HT-29 (cell line): ENCODE results near the gene EYA4. TPM values are rescaled to one million over a fixed set of nuclear protein-coding genes. Genes with fewer than 3 reads are reported as not detected.

ENCODE experiments used
- DNase-seq: peaks from one replicate; pipeline ENCODE4 v3.0.0-alpha.2; 2015; ENCODE audit warnings: low spot score
- total RNA-seq: library from RNA; depleted of rRNA; stranded (reverse); fragments of >200 nt; shearing (Covaris generic); gene quantifications from 2 replicates; pipeline ENCODE4 v1.2.3, GENCODE V29; 2014

Gene EYA4
- total RNA-seq, 1 experiment from 2014 or later, result not detected

- DNase-seq, result no peak
These were observed 1.8 kb downstream of the EYA4 start for GRCh38 chr6:133242637-133243585.

DNA sequence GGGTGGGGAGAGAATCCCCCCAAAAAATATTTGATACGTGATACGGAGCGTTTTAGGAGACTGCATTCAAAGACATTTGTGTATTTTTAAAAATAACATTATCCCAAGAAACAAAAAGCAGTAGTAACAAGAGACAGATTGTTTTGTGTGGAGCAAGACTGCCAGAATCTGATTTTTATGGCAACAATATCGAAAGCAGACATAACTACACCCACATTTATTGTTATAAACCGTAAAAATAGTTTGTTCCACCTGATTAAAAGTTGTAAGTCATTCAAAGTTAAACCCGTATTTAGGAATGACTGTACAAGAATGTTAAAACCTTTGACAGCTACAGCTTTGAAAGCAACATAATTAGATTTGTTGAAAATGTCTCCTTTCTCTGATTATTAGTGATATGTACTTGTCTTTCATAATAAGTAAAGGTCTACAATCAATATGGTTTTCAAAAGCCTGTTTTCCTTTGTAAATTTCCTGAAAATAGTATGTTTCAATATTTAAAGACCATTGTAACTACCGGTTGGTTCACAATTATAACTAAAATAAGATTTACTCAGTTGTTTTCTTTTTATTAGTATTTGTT is 2.7 kb downstream of the EYA4 start:
- DNase-seq, result no peak

DNA sequence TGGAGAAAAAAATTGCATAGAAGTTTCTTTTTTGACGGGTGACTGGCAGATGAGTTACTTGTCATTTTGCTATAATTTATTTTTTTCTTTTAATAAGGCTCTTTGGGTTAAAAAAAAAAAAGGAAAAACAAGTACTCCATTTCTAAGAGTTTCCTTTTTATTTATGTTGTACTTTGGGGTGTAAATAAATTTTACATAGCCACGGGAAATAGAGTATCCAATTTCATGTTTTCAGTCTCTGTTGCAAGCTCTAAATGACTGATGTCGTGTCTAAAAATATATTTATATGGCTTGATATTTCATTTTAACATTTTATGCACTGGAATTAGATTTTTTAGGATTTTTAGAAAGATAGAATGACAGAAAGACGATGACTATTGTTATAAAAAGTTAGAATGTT is 3.4 kb downstream of the EYA4 start:
- no peak for DNase-seq

GRCh38 chr6:133245007-133245406 is 3.9 kb downstream of the EYA4 start:
- DNase-seq, result no peak

DNA sequence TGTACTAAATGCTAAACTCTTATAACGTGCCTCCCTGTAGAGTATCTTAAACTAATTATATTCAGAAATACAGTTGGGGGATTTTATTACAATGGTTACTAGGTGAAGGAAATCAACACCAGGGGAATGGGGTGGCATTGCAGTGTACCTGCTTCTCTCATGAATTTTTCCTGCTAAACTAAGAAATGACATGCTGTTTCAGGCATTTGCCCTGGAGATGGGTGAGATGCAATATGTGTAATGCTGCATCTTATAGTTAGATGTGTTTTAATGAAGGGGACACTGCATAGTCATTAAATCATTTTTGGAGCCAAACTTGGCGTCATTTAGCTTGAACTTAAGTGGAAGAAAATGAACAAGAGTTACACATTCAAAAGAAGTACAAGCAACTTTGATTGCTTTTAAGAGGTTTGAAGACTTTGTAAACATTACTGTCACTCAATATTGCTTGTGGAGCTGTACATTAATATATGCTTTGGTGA is 4.3 kb downstream of the EYA4 start:
- no peak for DNase-seq

DNA sequence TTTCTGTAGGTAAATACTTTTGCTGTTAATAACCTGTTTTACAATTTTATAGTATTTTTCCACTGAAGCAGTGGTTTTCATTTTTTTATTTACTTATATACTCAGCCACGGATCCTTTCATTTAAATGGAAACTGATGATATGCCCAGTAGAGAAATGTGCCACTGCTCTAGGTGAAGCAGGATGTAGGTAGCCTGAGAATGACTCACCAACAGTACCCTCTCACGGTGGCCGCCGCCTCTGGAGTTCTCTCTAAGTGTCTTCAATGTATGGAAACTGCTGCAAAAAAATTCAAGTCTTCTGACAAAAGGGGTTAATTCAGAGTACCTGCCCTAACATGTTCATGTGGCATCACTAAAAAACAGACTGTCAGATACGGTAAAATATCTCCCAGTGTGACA is 6.4 kb downstream of the EYA4 start:
- DNase-seq, result no peak

- DNase-seq, result no peak
These were observed 7.3 kb downstream of the EYA4 start for GRCh38 chr6:133248241-133249001.

DNA sequence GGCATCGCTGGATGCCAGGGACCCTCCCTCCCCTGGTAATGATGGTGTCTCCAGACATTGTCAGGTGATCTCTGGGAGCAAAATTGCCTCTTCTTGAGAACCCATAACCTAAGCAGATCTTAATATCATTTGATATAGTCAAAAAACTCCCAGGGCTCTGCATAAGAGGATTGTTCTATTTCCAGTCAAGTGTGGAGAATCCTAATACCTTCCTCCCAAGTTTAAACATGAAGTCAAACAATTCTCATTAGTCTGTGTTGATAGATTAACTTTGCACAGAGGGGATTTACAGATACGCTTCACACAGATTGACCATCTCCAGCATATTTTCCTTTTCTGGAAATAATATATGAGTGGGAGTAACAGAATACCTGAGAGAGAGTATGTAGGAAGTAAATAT is 10.5 kb downstream of the EYA4 start:
- DNase-seq, result no peak

GRCh38 chr6:133254552-133255228 is 13.5 kb downstream of the EYA4 start:
- DNase-seq, result peak; percentile 5

DNA sequence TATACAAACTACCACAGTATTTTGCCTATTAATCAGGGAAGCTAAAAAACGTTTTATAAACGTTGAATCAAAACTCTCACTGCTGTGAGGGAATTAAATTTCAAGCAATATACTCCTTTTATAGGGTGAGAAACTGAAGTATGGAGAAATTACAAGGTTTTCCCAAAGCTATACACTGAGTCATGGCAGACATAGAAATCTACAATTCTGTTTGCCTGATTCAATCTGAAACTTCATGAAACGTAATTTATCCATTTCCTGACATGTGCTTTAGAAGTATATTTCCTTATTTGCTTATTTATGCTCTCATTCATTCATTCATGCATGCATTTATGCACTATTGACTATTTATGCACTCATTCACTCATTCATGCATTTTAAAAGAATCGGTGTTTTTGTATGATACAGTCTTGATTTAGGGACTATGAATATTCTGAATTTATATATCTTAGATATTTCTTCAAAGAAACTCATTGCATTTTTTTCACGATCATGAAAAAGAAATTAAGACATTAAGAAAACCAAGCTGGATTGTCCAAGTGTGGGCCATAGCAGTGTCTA is 16.5 kb downstream of the EYA4 start:
- DNase-seq, result no peak

- peak; percentile 38 for DNase-seq
These were observed 18.4 kb downstream of the EYA4 start for GRCh38 chr6:133259561-133259960.

- DNase-seq, result no peak
These were observed 21.6 kb downstream of the EYA4 start for GRCh38 chr6:133262804-133263203.

DNA sequence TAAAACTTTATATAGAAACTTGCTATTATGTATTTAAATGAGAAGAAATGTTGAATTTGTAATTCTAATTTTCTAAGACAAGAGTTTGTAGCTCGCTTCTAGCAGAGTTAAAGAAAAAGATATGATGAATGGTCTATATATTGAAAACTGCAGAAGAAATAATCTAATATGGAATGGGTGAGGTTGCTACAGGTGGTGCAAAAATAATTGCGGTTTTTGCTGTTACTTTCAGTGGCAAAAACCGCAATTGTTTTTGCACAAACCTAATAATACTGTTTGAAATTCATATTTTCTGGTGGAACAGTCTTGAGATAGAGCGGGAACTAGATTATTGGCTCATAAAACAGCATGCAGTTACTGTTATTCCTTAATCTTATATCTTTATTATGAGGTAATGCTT is 23.9 kb downstream of the EYA4 start:
- DNase-seq, result no peak

- DNase-seq, result no peak
These were observed 25.0 kb downstream of the EYA4 start for GRCh38 chr6:133266186-133266585.

DNA sequence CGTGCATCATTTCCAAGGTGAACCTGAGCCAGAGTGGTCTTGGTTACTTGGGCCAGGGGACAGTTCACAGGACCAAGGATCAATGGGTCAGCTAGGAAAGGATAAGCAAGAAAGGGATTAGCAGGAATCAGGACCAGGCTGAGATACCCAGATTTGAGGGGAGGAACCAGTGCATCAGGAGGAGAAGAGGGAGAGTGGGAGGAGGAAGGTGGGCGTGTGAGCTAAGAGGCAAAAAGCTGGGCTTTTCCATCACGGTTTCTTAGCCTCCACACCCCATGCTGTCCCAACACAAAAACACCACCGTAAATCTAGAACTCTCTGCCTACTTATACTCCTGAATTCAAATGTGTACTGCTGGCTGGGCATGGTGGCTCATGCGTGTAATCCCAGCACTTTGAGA is 27.5 kb downstream of the EYA4 start:
- DNase-seq, result no peak

DNA sequence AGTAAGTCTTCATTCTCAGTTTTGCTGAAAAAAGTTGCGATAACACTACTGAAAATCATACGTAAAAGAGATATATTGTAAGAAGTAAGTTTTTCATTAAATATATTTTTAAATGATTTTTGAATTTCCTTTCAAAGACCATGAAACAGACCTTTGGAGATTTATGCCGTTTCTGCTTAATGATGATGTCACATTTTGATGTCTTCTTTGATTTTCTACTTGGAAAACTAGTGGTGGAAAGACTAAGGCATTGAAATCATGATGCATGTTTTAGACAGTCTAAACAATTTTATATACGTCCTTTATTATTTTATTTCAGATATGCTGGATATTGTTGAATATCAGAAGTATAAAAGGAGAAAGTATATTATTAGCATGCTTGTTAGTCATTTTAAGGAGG is 33.7 kb downstream of the EYA4 start:
- DNase-seq, result no peak

GRCh38 chr6:133275213-133275612 is 34.1 kb downstream of the EYA4 start:
- no peak for DNase-seq

DNA sequence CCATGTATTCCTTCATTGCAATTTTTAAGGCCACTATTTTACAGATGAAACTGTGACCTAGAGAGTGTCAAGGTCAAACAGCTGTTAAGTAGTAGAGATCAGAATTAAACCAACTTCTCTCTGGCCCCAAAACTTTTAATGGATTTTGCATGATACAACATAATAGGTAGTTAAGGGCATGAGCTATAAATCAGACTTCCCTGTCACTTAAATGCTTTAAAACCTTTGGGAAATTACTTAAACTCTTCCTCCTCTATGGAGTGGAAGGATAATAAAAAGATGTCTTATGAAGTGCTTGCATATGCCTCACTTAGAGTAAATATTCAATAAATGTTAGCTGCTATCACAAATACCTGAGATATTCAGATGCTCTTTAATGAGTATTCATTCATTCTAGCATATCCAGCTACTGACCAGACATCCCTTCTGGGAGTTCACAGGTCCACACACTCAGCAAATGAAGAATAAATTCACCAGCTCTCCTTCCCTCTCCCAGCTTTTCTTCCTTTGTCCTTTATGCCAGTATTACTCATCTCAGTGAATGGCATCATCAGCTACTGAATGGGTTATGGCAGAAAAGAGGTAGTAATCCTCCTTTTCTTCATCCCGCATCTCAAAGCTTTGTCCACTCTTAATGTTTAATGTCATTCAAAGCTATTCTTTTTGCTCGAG is 36.2 kb downstream of the EYA4 start:
- DNase-seq, result no peak

GRCh38 chr6:133277900-133278545 is 36.9 kb downstream of the EYA4 start:
- DNase-seq, result no peak

DNA sequence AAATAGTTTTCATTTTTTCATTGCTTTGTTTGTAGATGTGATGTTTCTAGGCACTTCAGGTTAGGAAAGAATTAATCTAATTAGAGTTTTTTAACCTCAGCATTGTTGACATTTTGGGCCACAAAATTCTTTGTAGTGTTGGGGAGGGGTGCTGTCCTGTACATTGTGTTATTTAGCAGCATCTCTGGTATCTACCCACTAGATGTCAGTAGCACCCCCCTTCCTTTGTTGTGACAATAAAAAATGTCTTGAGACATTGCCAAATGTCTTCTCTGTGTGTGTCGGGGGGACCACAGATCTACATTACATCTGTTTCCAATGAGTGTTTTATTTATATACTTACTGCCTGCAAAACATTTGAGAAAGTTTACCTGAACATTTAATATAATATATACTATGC is 45.6 kb downstream of the EYA4 start:
- peak; percentile 42 for DNase-seq
